ACC112 (cell line): ENCODE data around the gene AXIN1.
"Not testable (repeated sequence)": the region's sequence is repeated elsewhere in the genome, so short reads cannot be mapped to it uniquely, and the experiment has no call there.

Experiments used
- H2AFZ ChIP-seq: fragments of 200-600 bp; sonication (generic); one replicate; pipeline ENCODE4 v1.6.0; 2017; ENCODE audit warnings: antibody characterized with exemption, low read length; ENCODE audit not compliant: unreplicated experiment
- H3K27ac ChIP-seq: fragments of 200-600 bp; sonication (generic); 2 replicates; pipeline ENCODE4 v1.5.1; 2014; ENCODE audit warnings: low read depth, mild to moderate bottlenecking, antibody characterized with exemption, low read length, moderate library complexity
- H3K27me3 ChIP-seq: fragments of 200-600 bp; sonication (generic); 2 replicates; pipeline ENCODE4 v1.6.1; 2014; ENCODE audit warnings: mild to moderate bottlenecking, antibody characterized with exemption, low read length, moderate library complexity, mixed read lengths; ENCODE audit not compliant: insufficient read depth
- H3K36me3 ChIP-seq: fragments of 200-600 bp; sonication (generic); 2 replicates; pipeline ENCODE4 v1.6.1; 2016; ENCODE audit warnings: mild to moderate bottlenecking, antibody characterized with exemption, low read length, moderate library complexity, mixed read lengths; ENCODE audit not compliant: insufficient read depth
- H3K4me1 ChIP-seq: fragments of 200-600 bp; sonication (generic); one replicate; pipeline ENCODE4 v1.6.1; 2016; ENCODE audit warnings: low read length, mixed read lengths; ENCODE audit not compliant: insufficient read depth, unreplicated experiment, control insufficient read depth
- H3K4me3 ChIP-seq: fragments of 200-600 bp; sonication (generic); 2 replicates; pipeline ENCODE4 v1.5.1; 2014; ENCODE audit warnings: mild to moderate bottlenecking, low read depth, low read length
- H3K79me2 ChIP-seq: fragments of 200-600 bp; sonication (generic); one replicate; pipeline ENCODE4 v1.6.0; 2016; ENCODE audit warnings: low read length; ENCODE audit not compliant: control insufficient read depth, unreplicated experiment, insufficient read depth

The AXIN1 gene

GRCh38 chr16:259814-260253 is 92.7 kb downstream of the AXIN1 start:
- no peak overlapping the region for H3K27ac ChIP-seq
- H3K36me3 ChIP-seq, result peaks cover 6% of the 10 kb centered on the region; the same call in 1 of the 2 replicates
- no peak overlapping the region for H2AFZ ChIP-seq
- no peaks in the 10 kb centered on the region for H3K4me1 ChIP-seq
- H3K4me3 ChIP-seq, result no peak overlapping the region
- no peaks in the 10 kb centered on the region for H3K79me2 ChIP-seq
- no peaks in the 10 kb centered on the region for H3K27me3 ChIP-seq

GRCh38 chr16:259226-259625 is 93.3 kb downstream of the AXIN1 start:
- H3K27me3 ChIP-seq, result no peaks in the 10 kb centered on the region
- no peaks in the 10 kb centered on the region for H3K79me2 ChIP-seq
- H3K4me1 ChIP-seq, result no peaks in the 10 kb centered on the region
- no peak overlapping the region for H3K27ac ChIP-seq
- no peak overlapping the region for H2AFZ ChIP-seq
- peaks cover 6% of the 10 kb centered on the region; the same call in 1 of the 2 replicates for H3K36me3 ChIP-seq
- H3K4me3 ChIP-seq, result no peak overlapping the region

- not testable (repeated sequence) for H3K36me3 ChIP-seq, H3K27me3 ChIP-seq, H3K27ac ChIP-seq, H3K4me1 ChIP-seq, H2AFZ ChIP-seq, H3K4me3 ChIP-seq, H3K79me2 ChIP-seq
Observed at GRCh38 chr16:258091-258490, 94.4 kb downstream of the AXIN1 start.

- Histone ChIP-seq H2AFZ (no peak overlapping the region), H3K79me2 (no peaks in the 10 kb centered on the region), H3K4me3 (no peak overlapping the region), H3K36me3 (peaks cover 6% of the 10 kb centered on the region; the same call in 1 of the 2 replicates), H3K27ac (no peak overlapping the region), H3K27me3 (no peaks in the 10 kb centered on the region), H3K4me1 (no peaks in the 10 kb centered on the region)
Observed at GRCh38 chr16:255183-255582, 97.3 kb downstream of the AXIN1 start.

- H3K36me3 ChIP-seq, result peaks cover 6% of the 10 kb centered on the region; the same call in 1 of the 2 replicates
- H3K4me3 ChIP-seq, result no peak overlapping the region
- H3K79me2 ChIP-seq, result no peaks in the 10 kb centered on the region
- no peak overlapping the region for H3K27ac ChIP-seq
- H3K27me3 ChIP-seq, result no peaks in the 10 kb centered on the region
- no peak overlapping the region for H2AFZ ChIP-seq
- no peaks in the 10 kb centered on the region for H3K4me1 ChIP-seq
Observed at GRCh38 chr16:254461-254860, 98.1 kb downstream of the AXIN1 start.

GRCh38 chr16:253833-254232 is 98.7 kb downstream of the AXIN1 start:
- H3K79me2 ChIP-seq, result no peaks in the 10 kb centered on the region
- H2AFZ ChIP-seq, result no peak overlapping the region
- no peak overlapping the region for H3K4me3 ChIP-seq
- no peak overlapping the region for H3K27ac ChIP-seq
- no peaks in the 10 kb centered on the region for H3K27me3 ChIP-seq
- H3K4me1 ChIP-seq, result no peaks in the 10 kb centered on the region
- peaks cover 6% of the 10 kb centered on the region; the same call in 1 of the 2 replicates for H3K36me3 ChIP-seq

GRCh38 chr16:252366-253337 is 99.9 kb downstream of the AXIN1 start:
- H3K4me3 ChIP-seq, result no peak overlapping the region

GRCh38 chr16:249431-249830 is 103.1 kb downstream of the AXIN1 start:
- no peaks in the 10 kb centered on the region for H3K4me1 ChIP-seq
- no peaks in the 10 kb centered on the region for H3K27me3 ChIP-seq
- H2AFZ ChIP-seq, result no peak overlapping the region
- H3K4me3 ChIP-seq, result no peak overlapping the region
- no peaks in the 10 kb centered on the region for H3K79me2 ChIP-seq
- no peak overlapping the region for H3K27ac ChIP-seq
- no peaks in the 10 kb centered on the region for H3K36me3 ChIP-seq

More at GRCh38 chr16:252366-253337, 99.9 kb downstream of the AXIN1 start:
- Histone ChIP-seq H3K79me2 (no peaks in the 10 kb centered on the region), H3K27me3 (no peaks in the 10 kb centered on the region), H3K4me1 (no peaks in the 10 kb centered on the region), H3K36me3 (peaks cover 6% of the 10 kb centered on the region; the same call in 1 of the 2 replicates), H3K27ac (no peak overlapping the region), H2AFZ (no peak overlapping the region)

GRCh38 chr16:247027-247426 is 105.5 kb downstream of the AXIN1 start:
- H3K27me3 ChIP-seq, result no peaks in the 10 kb centered on the region
- no peak overlapping the region for H2AFZ ChIP-seq
- no peaks in the 10 kb centered on the region for H3K4me1 ChIP-seq
- H3K27ac ChIP-seq, result no peak overlapping the region
- no peaks in the 10 kb centered on the region for H3K36me3 ChIP-seq
- H3K4me3 ChIP-seq, result no peak overlapping the region
- H3K79me2 ChIP-seq, result no peaks in the 10 kb centered on the region

GRCh38 chr16:245105-245504 is 107.4 kb downstream of the AXIN1 start:
- Histone ChIP-seq H3K36me3 (no peaks in the 10 kb centered on the region), H3K79me2 (peaks cover 5% of the 10 kb centered on the region), H3K27ac (no peak overlapping the region), H2AFZ (no peak overlapping the region), H3K27me3 (no peaks in the 10 kb centered on the region), H3K4me3 (no peak overlapping the region), H3K4me1 (no peaks in the 10 kb centered on the region)

GRCh38 chr16:243348-243747 is 109.2 kb downstream of the AXIN1 start:
- no peaks in the 10 kb centered on the region for H3K27me3 ChIP-seq
- H3K4me3 ChIP-seq, result no peak overlapping the region
- H3K4me1 ChIP-seq, result no peaks in the 10 kb centered on the region
- peaks cover 11% of the 10 kb centered on the region for H3K79me2 ChIP-seq
- H2AFZ ChIP-seq, result no peak overlapping the region
- no peaks in the 10 kb centered on the region for H3K36me3 ChIP-seq
- no peak overlapping the region for H3K27ac ChIP-seq
